ENCODE data around the gene USF1. TPM values are rescaled to one million over a fixed set of nuclear protein-coding genes. Genes with fewer than 3 reads are reported as not detected.

USF1 gene
- total and polyA plus RNA-seq, 2 experiments from 2014 or later = 33.7 to 110 TPM

DNA sequence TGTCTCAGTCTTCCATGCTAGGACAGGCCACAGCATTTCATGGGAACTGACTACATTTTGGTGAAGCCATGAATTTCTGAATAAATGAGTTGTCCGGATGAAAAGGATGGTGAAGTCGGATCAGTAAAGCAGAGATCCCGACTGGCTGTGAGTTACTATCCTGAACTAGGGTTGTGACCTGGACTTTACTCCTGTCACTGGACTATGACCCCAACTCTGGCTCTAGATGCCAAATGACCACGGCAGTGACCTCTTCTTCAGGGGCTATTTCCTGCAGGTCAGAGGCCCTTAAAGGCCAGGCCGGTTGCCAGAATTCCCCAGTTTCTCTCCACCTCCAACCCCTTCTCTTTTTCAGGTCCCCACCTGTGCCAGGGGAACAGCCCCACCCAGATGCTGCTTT lies 45.3 kb upstream of the USF1 start:
- no peaks in the 10 kb centered on the region for H3K9me3 ChIP-seq (ENCODE audit: low read depth)

DNA sequence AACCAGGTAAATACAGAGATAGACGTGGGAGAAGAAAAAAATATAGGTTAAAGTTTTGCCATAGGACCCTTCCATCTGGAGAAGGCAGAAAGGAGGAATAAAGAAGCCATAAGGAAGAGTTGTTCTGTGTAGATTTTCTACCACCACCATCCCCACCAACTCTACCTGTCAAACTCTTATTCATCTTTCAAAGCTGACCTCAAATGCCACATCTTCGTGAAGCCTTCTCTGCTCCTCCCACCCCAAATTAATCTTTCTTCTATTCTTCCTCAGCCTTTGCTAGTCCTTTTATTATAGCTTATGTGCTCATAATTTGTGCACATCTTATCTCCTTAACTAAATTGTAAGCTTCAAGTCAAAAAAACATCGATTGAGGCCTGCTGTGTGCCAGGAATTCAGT lies 44.8 kb upstream of the USF1 start:
- DNase-seq (ENCODE audit: low read depth in 1 of 2, low spot score in 1 of 2) = no peak
- H3K9me3 ChIP-seq (ENCODE audit: low read depth) = no peaks in the 10 kb centered on the region
- H3K27ac ChIP-seq = no peak overlapping the region
- H3K36me3 ChIP-seq = no peaks in the 10 kb centered on the region
- peaks cover 3% of the 10 kb centered on the region for H3K27me3 ChIP-seq
- H3K4me3 ChIP-seq = no peak overlapping the region
- no peaks in the 10 kb centered on the region for H3K4me1 ChIP-seq (ENCODE audit: low read depth)
- TF ChIP-seq CTCF (IDR thresholded peaks at IDR 0.05; ENCODE audit: low read depth, low read length) = no peak

More for the DNA sequence above, 45.3 kb upstream of the USF1 start:
- DNase-seq (ENCODE audit: low read depth in 1 of 2, low spot score in 1 of 2) = no peak
- peaks cover 3% of the 10 kb centered on the region for H3K27me3 ChIP-seq
- no peaks in the 10 kb centered on the region for H3K36me3 ChIP-seq
- H3K4me3 ChIP-seq = no peak overlapping the region
- TF ChIP-seq CTCF (IDR thresholded peaks at IDR 0.05; ENCODE audit: low read depth, low read length) = no peak
- H3K4me1 ChIP-seq (ENCODE audit: low read depth) = no peaks in the 10 kb centered on the region
- no peak overlapping the region for H3K27ac ChIP-seq

DNA sequence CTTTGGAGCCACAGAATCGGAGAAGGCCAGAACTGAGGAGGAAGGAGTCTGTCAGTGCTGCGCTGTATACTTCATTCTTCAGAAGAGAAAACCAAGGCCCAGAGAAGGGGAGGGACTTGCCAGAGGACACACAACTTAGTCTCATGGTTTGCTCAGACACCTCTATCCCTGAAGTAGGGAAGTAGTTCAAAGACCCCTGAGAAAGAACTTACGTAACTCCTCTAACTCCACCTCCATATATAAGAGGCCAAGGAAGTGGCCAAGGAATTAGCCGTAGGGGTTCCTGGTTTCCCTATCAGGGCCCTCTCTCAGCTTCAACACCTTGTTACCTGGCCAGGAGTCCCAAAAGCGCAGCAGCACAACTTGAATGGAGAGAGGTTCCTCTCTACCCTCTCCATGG lies 44.2 kb upstream of the USF1 start:
- no peaks in the 10 kb centered on the region for H3K4me1 ChIP-seq (ENCODE audit: low read depth)
- H3K36me3 ChIP-seq = no peaks in the 10 kb centered on the region
- TF ChIP-seq CTCF (IDR thresholded peaks at IDR 0.05; ENCODE audit: low read depth, low read length) = no peak
- peaks cover 2% of the 10 kb centered on the region for H3K27me3 ChIP-seq
- no peak for DNase-seq (ENCODE audit: low read depth in 1 of 2, low spot score in 1 of 2)
- H3K27ac ChIP-seq = no peak overlapping the region
- H3K4me3 ChIP-seq = no peak overlapping the region
- H3K9me3 ChIP-seq (ENCODE audit: low read depth) = no peaks in the 10 kb centered on the region

- no peaks in the 10 kb centered on the region for H3K4me1 ChIP-seq (ENCODE audit: low read depth)
- no peaks in the 10 kb centered on the region for H3K36me3 ChIP-seq
- H3K27ac ChIP-seq = no peak within 1 kb of the TSS
- no peak for DNase-seq (ENCODE audit: low read depth in 1 of 2, low spot score in 1 of 2)
- H3K9me3 ChIP-seq (ENCODE audit: low read depth) = no peaks in the 10 kb centered on the region
- H3K27me3 ChIP-seq = no peaks in the 10 kb centered on the region
- no peak for TF ChIP-seq CTCF (IDR thresholded peaks at IDR 0.05; ENCODE audit: low read depth, low read length)
- H3K4me3 ChIP-seq = no peak within 1 kb of the TSS
Observed at GRCh38 chr1:161089251-161089924, 43.6 kb upstream of the USF1 start, which contains the start of gene NECTIN4. Gene NECTIN4, minus strand, starts transcription at chr1:161089558. Its CDS starts 262 bp downstream, at chr1:161089296.

GRCh38 chr1:161088587-161089110 lies 42.9 kb upstream of the USF1 start:
- Histone ChIP-seq H3K9me3 (ENCODE audit: low read depth) (no peaks in the 10 kb centered on the region), H3K4me3 (no peak overlapping the region), H3K36me3 (no peaks in the 10 kb centered on the region), H3K4me1 (ENCODE audit: low read depth) (no peaks in the 10 kb centered on the region), H3K27ac (no peak overlapping the region), H3K27me3 (no peaks in the 10 kb centered on the region)
- no peak for DNase-seq (ENCODE audit: low read depth in 1 of 2, low spot score in 1 of 2)
- no peak for TF ChIP-seq CTCF (IDR thresholded peaks at IDR 0.05; ENCODE audit: low read depth, low read length)
